GM12875 (cell line): ENCODE data around the gene PTDSS2.
A peak's percentile ranks its signal among the peaks of the same experiment; 100 is the strongest.
"Not testable (repeated sequence)": the region's sequence is repeated elsewhere in the genome, so short reads cannot be mapped to it uniquely, and the experiment has no call there.

Experiments used
- H3K4me3 ChIP-seq: one replicate; pipeline ENCODE4 v1.5.1; 2011; ENCODE audit warnings: low read depth, low read length, control low read depth
- CTCF ChIP-seq: IDR thresholded peaks from 2 replicates; pipeline ENCODE4 v1.5.1; 2011; ENCODE audit warnings: low read depth, mild to moderate bottlenecking, control low read depth, inconsistent platforms, low read length, moderate library complexity, borderline replicate concordance; ENCODE audit not compliant: insufficient read depth

The PTDSS2 gene

GRCh38 chr11:449889-450808, at the start of gene PTDSS2:
TSS of gene PTDSS2 (plus strand) at chr11:450279. CDS start at chr11:450456, 177 bp downstream.
- 0 out of 2 replicates have a peak, but pooled peaks have one; percentile 3 for TF ChIP-seq CTCF
- peak within 1 kb of the TSS; percentile 90 for H3K4me3 ChIP-seq

GRCh38 chr11:401196-401595, 48.9 kb upstream of the PTDSS2 start:
- not testable (repeated sequence) for H3K4me3 ChIP-seq

GRCh38 chr11:403021-403760, 46.9 kb upstream of the PTDSS2 start:
- TF ChIP-seq CTCF, result no peak
- H3K4me3 ChIP-seq, result no peak overlapping the region

GRCh38 chr11:403761-404431, 46.2 kb upstream of the PTDSS2 start:
- no peak overlapping the region for H3K4me3 ChIP-seq
- no peak for TF ChIP-seq CTCF

GRCh38 chr11:404551-405264, 45.4 kb upstream of the PTDSS2 start:
- H3K4me3 ChIP-seq, result no peak overlapping the region
- TF ChIP-seq CTCF, result no peak

GRCh38 chr11:405323-405953, 44.6 kb upstream of the PTDSS2 start:
- no peak overlapping the region for H3K4me3 ChIP-seq
- TF ChIP-seq CTCF, result no peak
